Sigmoid colon (tissue), 4 donors: ENCODE measurements around the gene EML3.
"Not testable (repeated sequence)": the region's sequence is repeated elsewhere in the genome, so short reads cannot be mapped to it uniquely, and the experiment has no call there.

Experiments
- POLR2A ChIP-seq, 2 donors: fragments of 450-650 bp; IDR thresholded peaks; one replicate each; pipeline ENCODE4 v1.6.1; 2016; ENCODE audit warnings: antibody characterized with exemption in 2 of 2, mild to moderate bottlenecking in 2 of 2, moderate library complexity in 2 of 2
- POLR2AphosphoS5 ChIP-seq, 4 donors: sonication (generic); formaldehyde crosslinking; IDR thresholded peaks; one replicate each; pipeline ENCODE4 v1.6.1; 2017; ENCODE audit warnings: antibody characterized with exemption in 4 of 4
- TF ChIP-seq, protein P1 (sequence below), 4 experiments: fragments of 450-650 bp in 3 of 4; fragments of 200-600 bp in 1 of 4; IDR thresholded peaks; one replicate each; pipeline ENCODE4 v1.5.1; 2016 to 2019; ENCODE audit warnings: antibody characterized with exemption in 4 of 4, mild to moderate bottlenecking in 3 of 4, moderate library complexity in 2 of 4

DNA sequence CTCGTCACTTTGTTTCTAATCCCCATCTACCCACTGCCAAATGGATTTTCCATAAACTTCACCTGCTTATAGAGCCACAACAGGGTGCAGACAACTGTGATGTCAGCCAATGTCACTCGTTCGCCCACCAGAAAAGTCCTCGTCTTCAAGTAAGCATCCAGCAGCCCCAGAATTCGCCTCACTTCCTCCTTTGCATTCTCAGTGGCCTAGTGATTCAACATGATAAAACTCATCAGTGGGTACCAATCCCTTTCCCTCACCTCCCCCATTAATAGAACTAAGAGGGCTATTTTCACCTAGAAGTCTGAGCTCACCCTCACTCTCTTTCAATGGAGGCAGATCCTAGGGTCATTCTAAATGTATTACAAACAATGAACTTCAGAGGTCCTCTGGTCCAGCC is 41.7 kb downstream of the EML3 start:
- not testable (repeated sequence) for TF ChIP-seq POLR2AphosphoS5, POLR2A (IDR thresholded peaks at IDR 0.05)
- TF ChIP-seq, protein P1, sequence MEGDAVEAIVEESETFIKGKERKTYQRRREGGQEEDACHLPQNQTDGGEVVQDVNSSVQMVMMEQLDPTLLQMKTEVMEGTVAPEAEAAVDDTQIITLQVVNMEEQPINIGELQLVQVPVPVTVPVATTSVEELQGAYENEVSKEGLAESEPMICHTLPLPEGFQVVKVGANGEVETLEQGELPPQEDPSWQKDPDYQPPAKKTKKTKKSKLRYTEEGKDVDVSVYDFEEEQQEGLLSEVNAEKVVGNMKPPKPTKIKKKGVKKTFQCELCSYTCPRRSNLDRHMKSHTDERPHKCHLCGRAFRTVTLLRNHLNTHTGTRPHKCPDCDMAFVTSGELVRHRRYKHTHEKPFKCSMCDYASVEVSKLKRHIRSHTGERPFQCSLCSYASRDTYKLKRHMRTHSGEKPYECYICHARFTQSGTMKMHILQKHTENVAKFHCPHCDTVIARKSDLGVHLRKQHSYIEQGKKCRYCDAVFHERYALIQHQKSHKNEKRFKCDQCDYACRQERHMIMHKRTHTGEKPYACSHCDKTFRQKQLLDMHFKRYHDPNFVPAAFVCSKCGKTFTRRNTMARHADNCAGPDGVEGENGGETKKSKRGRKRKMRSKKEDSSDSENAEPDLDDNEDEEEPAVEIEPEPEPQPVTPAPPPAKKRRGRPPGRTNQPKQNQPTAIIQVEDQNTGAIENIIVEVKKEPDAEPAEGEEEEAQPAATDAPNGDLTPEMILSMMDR (IDR thresholded peaks at IDR 0.05): not testable (repeated sequence)
